Amniotic stem cell (primary cell): Measurements from ENCODE around the gene GOLGA6A.
A peak's percentile ranks its signal among the peaks of the same experiment; 100 is the strongest.
"Not testable (repeated sequence)": the region's sequence is repeated elsewhere in the genome, so short reads cannot be mapped to it uniquely, and the experiment has no call there.

Source experiments
- DNase-seq: peaks from one replicate; lab custom pipeline; 2025; lab: John Stamatoyannopoulos, UW

The GOLGA6A gene

GRCh38 chr15:74053517-74053916, 28.8 kb downstream of the GOLGA6A start:
- DNase-seq: no peak

- not testable (repeated sequence) for DNase-seq
Observed at GRCh38 chr15:74052271-74053260, 29.8 kb downstream of the GOLGA6A start.

- no peak for DNase-seq
Observed at GRCh38 chr15:74050556-74051234, 31.7 kb downstream of the GOLGA6A start.

- no peak for DNase-seq
Observed at GRCh38 chr15:74050127-74050526, 32.2 kb downstream of the GOLGA6A start.

- no peak for DNase-seq
Observed at GRCh38 chr15:74046275-74046674, 36.1 kb downstream of the GOLGA6A start.

GRCh38 chr15:74045636-74046274, 36.6 kb downstream of the GOLGA6A start:
- DNase-seq: no peak

- DNase-seq: no peak
Observed at GRCh38 chr15:74045184-74045583, 37.2 kb downstream of the GOLGA6A start.

GRCh38 chr15:74044267-74045110, 37.9 kb downstream of the GOLGA6A start:
- no peak for DNase-seq

GRCh38 chr15:74043425-74044266, 38.7 kb downstream of the GOLGA6A start:
- no peak for DNase-seq

GRCh38 chr15:74042603-74043424, 39.5 kb downstream of the GOLGA6A start:
- DNase-seq: no peak

- no peak for DNase-seq
Observed at GRCh38 chr15:74041777-74042435, 40.4 kb downstream of the GOLGA6A start.

GRCh38 chr15:74041311-74041756, 41.0 kb downstream of the GOLGA6A start:
- no peak for DNase-seq

- peak; percentile 18 for DNase-seq
Observed at GRCh38 chr15:74040109-74040850, 42.1 kb downstream of the GOLGA6A start.

GRCh38 chr15:74039656-74040010, 42.7 kb downstream of the GOLGA6A start:
- no peak for DNase-seq

- no peak for DNase-seq
Observed at GRCh38 chr15:74038707-74039655, 43.4 kb downstream of the GOLGA6A start.

- DNase-seq: no peak
Observed at GRCh38 chr15:74037171-74038117, 44.9 kb downstream of the GOLGA6A start.
